Prostate gland (tissue), 2 donors: Measurements from ENCODE around the gene CTNNBL1.

Experiments
- CTCF ChIP-seq, 4 experiments: fragments of 200-600 bp in 2 of 4; fragments of 450-650 bp in 2 of 4; sonication (generic) in 2 of 4; IDR thresholded peaks; 1 replicate in 3 of 4; 2 replicates in 1 of 4; pipeline ENCODE4 v1.5.1; 2016 to 2019; ENCODE audit warnings: antibody characterized with exemption in 4 of 4, mild to moderate bottlenecking in 2 of 4, moderate library complexity in 2 of 4
- POLR2A ChIP-seq: fragments of 450-650 bp; IDR thresholded peaks from one replicate; pipeline ENCODE4 v1.6.1; 2016; ENCODE audit warnings: antibody characterized with exemption, mild to moderate bottlenecking

- no peak for TF ChIP-seq CTCF (IDR thresholded peaks at IDR 0.05)
- TF ChIP-seq POLR2A = no peak
Measured at GRCh38 chr20:37833221-37833896, 139.5 kb downstream of the CTNNBL1 start.
